ENCODE results near the gene BLOC1S3.
"Not testable (repeated sequence)": the region's sequence is repeated elsewhere in the genome, so short reads cannot be mapped to it uniquely, and the experiment has no call there.

Gene BLOC1S3

DNA sequence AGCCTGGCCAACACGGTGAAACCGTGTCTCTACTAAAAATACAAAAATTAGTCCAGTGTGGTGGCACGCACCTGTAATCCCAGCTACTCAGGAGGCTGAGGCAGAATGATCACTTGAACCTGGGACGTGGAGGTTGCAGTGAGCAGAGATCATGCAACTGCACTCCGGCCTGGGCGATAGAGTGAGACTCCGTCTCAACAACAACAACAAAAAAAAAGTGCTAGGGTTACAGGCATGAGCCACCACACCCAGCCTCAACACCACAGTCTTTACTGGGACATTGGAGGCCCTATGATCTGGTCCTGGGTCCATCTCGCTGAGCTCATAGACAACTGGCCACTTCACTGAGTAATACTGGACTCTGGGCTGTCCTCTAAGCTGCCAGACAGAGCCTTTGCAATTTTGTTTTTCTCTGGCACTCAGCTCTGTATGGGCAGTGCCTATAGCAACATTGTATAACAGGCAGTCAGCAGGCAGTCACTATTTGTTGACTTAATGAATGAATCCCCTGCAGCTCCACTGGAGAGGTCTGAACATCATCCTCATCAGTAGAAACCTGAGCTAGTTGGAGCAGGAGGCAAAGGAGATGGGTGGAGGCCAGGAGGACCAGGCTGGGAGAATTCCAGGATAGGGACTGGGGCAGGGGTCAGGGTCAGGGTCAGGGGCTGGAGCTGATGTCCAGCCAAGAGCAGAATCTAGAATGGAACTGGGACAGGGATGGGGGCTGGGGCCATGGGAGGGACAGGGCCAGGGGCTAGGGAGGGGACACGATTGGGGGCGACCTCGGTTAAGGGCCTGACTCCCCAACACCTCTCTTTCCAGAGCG lies 8.1 kb downstream of the BLOC1S3 start:
- DNase-seq = no peak

- DNase-seq = no peak
These were observed 9.0 kb downstream of the BLOC1S3 start for GRCh38 chr19:45187421-45188100.

DNA sequence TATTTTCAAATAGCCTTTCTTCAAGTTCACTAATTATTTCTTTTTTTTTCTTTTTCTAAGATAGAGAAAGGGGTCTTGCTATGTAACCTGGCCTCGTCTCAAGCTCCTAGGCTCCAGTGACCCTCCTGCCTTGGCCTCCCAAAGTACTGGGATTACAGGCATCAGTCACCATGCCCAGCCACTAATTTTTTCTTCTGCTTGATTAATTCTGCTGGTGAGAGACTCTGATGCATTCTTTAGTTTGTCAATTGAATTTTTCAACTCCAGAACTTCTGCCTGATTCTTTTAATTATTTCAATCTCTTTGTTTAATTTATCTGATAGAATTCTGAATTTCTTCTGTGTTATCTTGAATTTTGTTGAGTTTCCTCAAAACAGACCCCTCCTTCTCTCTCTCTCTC lies 11.4 kb downstream of the BLOC1S3 start:
- no peak for DNase-seq

DNA sequence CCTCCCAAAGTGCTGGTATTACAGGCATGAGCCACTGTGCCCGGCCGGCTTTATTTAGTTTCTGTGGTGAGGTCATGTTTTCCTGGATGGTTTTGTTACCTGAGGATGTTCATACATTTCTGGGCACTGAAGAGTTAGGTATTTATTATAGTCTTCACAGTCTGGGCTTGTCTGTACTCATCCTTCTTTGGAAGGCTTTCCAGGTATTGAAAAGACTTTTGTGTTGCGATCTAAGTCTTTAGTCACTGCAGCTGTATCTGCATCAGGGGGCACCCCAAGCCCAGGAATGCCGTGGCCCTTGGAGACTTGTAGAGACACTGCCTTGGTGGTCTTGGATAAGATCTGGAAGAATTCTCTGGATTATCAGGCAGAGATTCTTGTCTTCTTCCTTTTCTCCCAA lies 12.8 kb downstream of the BLOC1S3 start:
- DNase-seq = no peak

DNA sequence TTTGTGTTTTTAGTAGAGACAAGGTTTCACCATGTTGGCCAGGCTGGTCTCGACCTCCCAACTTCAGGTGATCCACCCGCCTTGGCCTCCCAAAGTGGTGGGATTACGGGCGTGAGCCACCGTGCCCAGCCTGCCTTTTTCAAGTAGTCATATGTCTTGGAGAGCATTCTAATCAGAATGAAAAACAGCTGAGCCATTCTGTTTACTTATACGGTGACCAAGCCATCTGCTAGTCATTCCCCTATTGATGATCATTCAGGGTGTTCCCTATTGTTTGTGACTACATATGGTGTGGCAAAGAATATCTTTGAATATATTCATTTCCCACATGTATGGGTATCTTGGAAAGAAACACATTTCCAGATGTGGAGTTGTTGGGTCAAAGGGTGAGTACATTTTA lies 17.2 kb downstream of the BLOC1S3 start:
- DNase-seq = no peak

GRCh38 chr19:45200568-45200967 lies 22.0 kb downstream of the BLOC1S3 start:
- DNase-seq = no peak

DNA sequence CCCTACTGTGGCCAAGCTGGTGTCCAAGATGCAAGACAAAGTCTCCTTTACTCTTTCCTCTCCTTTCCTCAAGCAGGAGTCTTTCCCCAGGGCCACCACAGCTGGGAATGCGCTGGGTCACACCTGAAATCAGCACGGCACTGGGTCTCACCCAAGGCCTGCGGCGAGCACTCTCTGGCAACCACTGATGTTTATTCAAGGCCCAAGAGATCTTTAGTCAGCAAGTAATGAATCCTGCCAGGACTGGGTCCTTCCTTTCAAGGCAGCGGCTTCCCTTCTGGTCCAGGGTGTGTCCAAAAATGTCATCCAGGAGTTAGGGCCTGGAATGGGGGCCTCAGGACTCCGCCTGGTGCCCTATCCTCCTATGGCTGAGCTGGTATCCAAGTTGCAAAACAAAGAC lies 24.1 kb downstream of the BLOC1S3 start:
- DNase-seq = no peak

- DNase-seq = no peak
These were observed 27.2 kb downstream of the BLOC1S3 start for GRCh38 chr19:45205810-45206209.

DNA sequence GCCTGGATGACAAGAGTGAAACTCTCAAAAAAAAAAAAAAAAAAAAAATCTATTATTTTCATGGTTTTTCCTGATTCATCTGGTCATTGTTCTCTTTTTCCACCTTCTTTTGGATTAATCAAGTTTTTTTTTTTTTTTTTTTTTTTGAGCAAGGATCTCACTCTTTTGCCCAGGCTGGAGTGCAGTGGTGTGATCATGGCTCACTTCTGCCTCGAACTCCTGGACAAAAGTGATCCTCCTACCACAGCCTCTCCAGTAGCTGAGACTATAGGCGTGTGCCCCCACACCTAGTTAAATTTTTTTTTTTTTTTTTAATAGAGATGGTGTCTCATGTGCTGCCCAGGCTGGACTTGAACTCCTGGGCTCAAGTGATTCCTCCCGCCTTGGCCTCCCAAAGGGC lies 27.7 kb downstream of the BLOC1S3 start:
- DNase-seq = no peak

GRCh38 chr19:45211751-45212381 lies 33.3 kb downstream of the BLOC1S3 start:
- DNase-seq = no peak

- DNase-seq = no peak
These were observed 34.4 kb downstream of the BLOC1S3 start for GRCh38 chr19:45213031-45213430.

DNA sequence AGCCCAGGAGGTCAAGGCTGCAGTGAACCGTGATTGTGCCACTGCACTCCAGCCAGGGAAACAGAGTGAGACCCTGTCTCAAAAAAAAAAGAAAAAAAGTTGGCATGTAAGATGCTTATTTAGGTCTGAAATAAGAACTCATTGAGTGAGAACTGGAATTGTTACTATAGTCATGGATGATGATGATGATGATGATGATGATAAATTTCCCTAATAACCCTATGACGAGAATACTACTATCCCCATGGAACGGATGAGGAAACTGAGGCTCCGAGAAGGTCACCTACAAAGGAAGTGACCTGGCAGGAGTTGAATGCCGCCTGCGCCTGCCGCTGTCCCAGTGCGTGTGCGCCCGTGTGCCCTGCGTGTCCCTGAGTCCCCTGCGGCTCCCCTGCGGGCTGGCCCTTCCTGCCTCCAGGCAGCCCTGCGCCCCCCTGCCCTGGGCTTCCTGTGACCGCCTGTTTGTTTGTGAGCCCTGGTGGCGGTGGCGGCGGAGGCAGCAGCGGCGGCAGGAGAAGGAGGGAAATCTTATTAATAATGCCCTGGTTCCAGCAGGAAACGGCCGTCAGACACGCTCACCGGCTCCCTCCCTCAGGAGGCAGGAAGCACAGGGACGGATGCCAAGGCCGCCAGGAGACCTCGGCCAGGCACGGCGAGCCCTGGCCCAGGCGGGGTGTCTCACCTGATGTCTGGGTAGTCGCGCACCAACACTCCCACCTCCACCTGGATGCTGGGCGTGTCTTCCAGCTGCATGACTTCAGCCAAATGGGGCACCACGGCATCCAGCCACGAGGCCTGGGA lies 37.0 kb downstream of the BLOC1S3 start:
- no peak for DNase-seq

DNA sequence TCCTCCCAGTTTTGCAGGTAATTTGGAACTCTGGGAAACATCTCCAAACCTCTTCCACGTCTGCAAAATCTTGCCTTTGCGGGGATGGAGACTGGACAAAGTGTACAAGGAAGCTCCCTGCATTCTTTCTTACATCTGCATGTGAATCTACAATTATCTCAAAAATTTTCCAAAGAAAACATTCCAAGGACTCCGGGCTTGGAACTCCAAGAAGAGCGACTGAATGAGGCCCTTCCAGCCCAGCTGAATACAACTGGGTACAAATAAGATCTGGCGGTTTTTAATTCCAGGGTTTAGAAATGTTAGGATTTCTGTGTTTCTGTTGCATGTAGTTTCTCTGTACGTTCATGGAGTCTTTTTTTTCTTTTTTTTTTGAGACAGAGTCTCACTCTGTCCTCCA lies 38.1 kb downstream of the BLOC1S3 start:
- no peak for DNase-seq

DNA sequence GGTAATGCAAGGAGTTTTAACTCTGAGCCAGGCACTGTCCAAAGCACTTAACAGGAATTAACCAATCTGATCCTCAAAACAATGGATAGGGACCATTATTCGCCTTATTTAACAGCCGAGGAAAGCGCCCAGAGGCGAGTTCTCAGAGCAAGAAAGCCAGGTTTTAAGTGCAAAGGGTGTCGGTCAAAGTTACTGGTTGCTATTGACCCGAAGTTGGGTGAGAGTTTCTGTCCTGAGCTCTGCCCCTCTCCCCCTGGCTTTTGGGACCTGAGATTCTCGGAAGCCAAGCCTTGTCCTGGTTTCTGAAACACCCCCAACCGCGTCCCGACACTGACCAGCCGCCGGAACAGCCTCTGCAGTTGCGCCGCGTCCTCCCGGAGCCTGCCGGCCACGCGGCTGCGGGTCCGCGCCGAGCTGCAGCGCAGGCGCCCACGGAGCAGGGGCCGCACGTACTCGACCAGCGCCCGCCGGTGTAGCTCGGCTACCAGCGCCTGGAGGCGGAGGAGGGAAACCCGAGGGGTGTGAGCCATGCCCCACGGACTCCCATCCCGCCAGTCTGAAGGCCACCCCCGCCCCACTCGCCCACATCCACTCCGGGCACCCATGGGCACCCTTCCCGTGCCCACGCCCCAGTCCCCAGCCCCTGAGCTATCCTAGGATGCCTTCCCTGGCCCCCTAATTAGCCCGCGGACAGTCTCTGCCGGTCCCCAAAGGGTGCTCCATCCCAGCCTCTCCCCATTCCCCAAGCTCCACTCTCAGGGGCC lies 38.8 kb downstream of the BLOC1S3 start:
- DNase-seq = no peak

GRCh38 chr19:45217957-45218334 lies 39.4 kb downstream of the BLOC1S3 start:
- no peak for DNase-seq

GRCh38 chr19:45218426-45218825 lies 39.8 kb downstream of the BLOC1S3 start:
- no peak for DNase-seq

DNA sequence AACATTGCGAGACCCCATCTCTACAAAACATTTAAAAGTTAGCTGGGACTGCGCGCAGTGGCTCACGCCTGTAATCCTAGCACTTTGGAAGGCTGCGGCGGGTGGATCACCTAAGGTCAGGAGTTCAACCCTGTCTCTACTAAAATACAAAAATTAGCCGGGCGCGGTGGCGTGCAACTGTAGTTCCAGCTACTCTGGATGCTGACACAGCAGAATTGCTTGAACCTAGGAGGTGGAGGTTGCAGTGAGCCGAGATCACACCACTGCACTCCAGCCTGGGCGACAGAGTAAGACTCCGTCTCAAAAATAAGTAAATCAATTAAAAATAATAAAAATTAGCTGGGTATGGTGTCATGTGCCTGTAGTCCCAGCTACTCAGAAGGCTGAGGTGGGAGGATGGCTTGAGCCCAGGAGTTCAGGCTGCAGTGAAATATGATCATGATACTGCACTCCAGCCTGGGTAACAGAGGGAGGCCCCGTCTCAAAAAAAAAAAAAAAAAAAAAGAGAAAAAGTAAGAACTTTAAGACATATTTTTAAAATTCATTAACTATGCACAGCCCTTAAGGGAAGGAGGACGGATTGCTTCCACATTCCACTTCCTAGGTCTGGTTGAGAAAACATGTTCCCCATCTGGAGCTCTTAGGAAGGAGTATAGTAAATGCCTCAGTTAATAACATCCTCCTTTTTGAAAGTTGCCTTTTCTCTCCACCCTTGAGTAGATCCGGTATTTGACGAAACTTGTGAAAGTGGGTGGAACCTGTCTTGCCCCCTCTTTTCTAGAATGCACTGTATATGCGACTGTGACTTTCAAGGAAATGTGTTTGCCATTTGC lies 40.5 kb downstream of the BLOC1S3 start:
- DNase-seq = no peak

DNA sequence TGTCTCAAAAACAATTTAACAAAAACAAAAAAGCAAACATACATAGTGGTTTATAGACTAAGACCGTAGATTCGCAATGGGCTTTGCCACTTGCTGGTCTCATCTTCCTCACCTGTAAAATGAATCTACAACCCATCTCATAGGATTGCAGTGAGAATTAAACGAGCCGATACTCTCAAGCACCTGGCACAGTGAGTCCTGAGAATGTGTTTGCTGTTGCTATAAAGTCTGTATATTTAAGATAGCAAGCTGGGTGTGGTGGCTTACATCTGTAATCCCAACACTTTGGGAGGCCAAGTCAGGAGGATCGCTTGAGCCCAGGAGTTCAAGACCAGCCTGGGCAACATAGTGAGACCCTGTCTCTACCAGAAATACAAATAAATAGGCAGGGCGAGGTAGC lies 44.1 kb downstream of the BLOC1S3 start:
- DNase-seq = no peak

DNA sequence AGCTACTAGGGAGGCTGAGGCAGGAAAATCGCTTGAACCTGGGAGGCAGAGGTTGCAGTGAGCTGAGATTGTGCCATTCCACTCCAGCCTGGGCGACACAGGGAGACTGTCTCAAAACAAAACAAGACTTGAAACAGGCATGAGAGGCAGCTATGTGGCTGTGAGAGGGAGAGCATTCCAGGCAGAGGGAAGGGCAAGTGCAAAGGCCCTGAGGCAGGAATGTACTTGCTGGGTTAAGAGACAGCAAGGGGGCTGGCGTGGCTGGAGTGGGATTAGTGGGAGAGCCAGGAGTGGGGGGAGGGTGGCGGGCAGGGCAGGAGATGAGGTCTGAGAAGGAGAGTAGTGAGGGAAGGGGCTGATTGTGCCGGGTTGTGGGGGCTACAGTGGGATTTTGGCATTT lies 45.3 kb downstream of the BLOC1S3 start:
- no peak for DNase-seq

- no peak for DNase-seq
These were observed 46.1 kb downstream of the BLOC1S3 start for GRCh38 chr19:45224645-45225044.

- DNase-seq = not testable (repeated sequence)
These were observed 50.5 kb downstream of the BLOC1S3 start for GRCh38 chr19:45229056-45229455.
